GM12891 (cell line): ENCODE data around the gene TRABD2B.

Experiments
- PAX5 ChIP-seq: IDR thresholded peaks from 2 replicates; pipeline ENCODE4 v1.6.1; 2011; ENCODE audit warnings: low read length, moderate library complexity, mild to moderate bottlenecking; ENCODE audit not compliant: insufficient read depth, severe bottlenecking
- POLR2A ChIP-seq: IDR thresholded peaks from 2 replicates; pipeline ENCODE4 v1.6.1; 2011; ENCODE audit warnings: low read depth, low read length, control low read depth
- POLR2AphosphoS5 ChIP-seq: IDR thresholded peaks from 2 replicates; pipeline ENCODE4 v1.6.1; 2011; ENCODE audit warnings: low read depth, low read length, control low read depth
- SPI1 ChIP-seq: IDR thresholded peaks from 2 replicates; pipeline ENCODE4 v1.6.1; 2011; ENCODE audit warnings: low read depth, low read length, control low read depth

- TF ChIP-seq POLR2A (no peak), POLR2AphosphoS5 (no peak), SPI1 (no peak), PAX5 (no peak)
Measured at GRCh38 chr1:47944561-47944960, 52.6 kb downstream of the TRABD2B start.
